HepG2 (cell line): ENCODE results near the gene RGL3. TPM values are rescaled to one million over a fixed set of nuclear protein-coding genes. Genes with fewer than 3 reads are reported as not detected.

ENCODE experiments used
- ATAC-seq: fragments of 200-7000 bp; cut with Tn5 transposase; 3 replicates; pipeline ENCODE4 v1.9.1; 2020; ENCODE audit warnings: mild to moderate bottlenecking, moderate library complexity
- BruUV-seq: library from RNA; stranded (reverse); fragments of 400-500 nt; replicated peaks from 2 replicates; lab custom pipeline; 2021; lab: Mats Ljungman, UMichigan
- CTCF ChIA-PET: fragments of 300-600 bp; formaldehyde crosslinking; extraction: SDS; loops from one replicate; lab custom pipeline; 2021; ENCODE audit warnings: low total read pairs, inconsistent platforms, low intra/inter-chr PET ratio; lab: Yijun Ruan, JAX
- POLR2A ChIA-PET: fragments of 350-600 bp; sonication (Branson Sonifier 250); formaldehyde crosslinking; loops from one replicate; lab custom pipeline; 2020; ENCODE audit warnings: antibody characterized with exemption, inconsistent platforms; lab: Yijun Ruan, JAX
- DNase-seq: peaks from one replicate; pipeline ENCODE4 v3.0.0-alpha.2; 2015; ENCODE audit warnings: low spot score
- FAIRE-seq: peaks from 3 replicates; lab custom pipeline; 2011; peaks lifted over from hg19 to GRCh38; lab: Jason Lieb, UNC
- H2AFZ ChIP-seq: one replicate; pipeline ENCODE4 v1.6.1; 2011; ENCODE audit warnings: low read length, inconsistent platforms
- H3K27ac ChIP-seq: fragments of 300-600 bp; 3 replicates; pipeline ENCODE4 v1.8.0; 2011; ENCODE audit warnings: mixed run types, mild to moderate bottlenecking, mixed read lengths, low read length, inconsistent platforms; ENCODE audit not compliant: insufficient read depth; ENCODE audit errors: extremely low read length
- H3K27me3 ChIP-seq, 2 experiments: fragments of 200-600 bp in 1 of 2; 2 replicates in 1 of 2; 3 replicates in 1 of 2; pipeline versions ENCODE4 v1.6.0 to v1.8.0; 2011; ENCODE audit warnings: low read length in 2 of 2, mild to moderate bottlenecking in 2 of 2, moderate library complexity in 2 of 2, inconsistent platforms in 1 of 2; ENCODE audit not compliant: insufficient read depth in 2 of 2, control insufficient read depth in 1 of 2
- H3K36me3 ChIP-seq, 2 experiments: fragments of 200-600 bp in 1 of 2; replicated peaks in 1 of 2; 2 replicates in 1 of 2; 3 replicates in 1 of 2; pipeline versions ENCODE4 v1.5.1 to v1.8.0; 2011; ENCODE audit warnings: low read length in 2 of 2, inconsistent platforms in 1 of 2; ENCODE audit not compliant: insufficient read depth in 2 of 2, control insufficient read depth in 1 of 2
- H3K4me1 ChIP-seq: 2 replicates; pipeline ENCODE4 v1.5.1; 2012; ENCODE audit warnings: low read length, inconsistent platforms; ENCODE audit not compliant: insufficient read depth
- H3K4me2 ChIP-seq: 2 replicates; pipeline ENCODE4 v1.6.0; 2011; ENCODE audit warnings: low read depth, low read length, inconsistent platforms
- H3K4me3 ChIP-seq, 3 experiments: fragments of 200-600 bp in 1 of 3; sonication (generic), shearing (Covaris generic) in 1 of 3; replicated peaks in 1 of 3; 2 replicates each; pipeline ENCODE4 v1.5.1; 2011 to 2016; ENCODE audit warnings: low read length in 3 of 3, inconsistent platforms in 2 of 3, low read depth in 2 of 3, mild to moderate bottlenecking in 2 of 3, control low read depth in 1 of 3, mixed read lengths in 1 of 3; ENCODE audit not compliant: insufficient read depth in 1 of 3
- H3K79me2 ChIP-seq: one replicate; pipeline ENCODE4 v1.6.1; 2011; ENCODE audit warnings: low read length, inconsistent platforms; ENCODE audit not compliant: insufficient read depth
- H3K9ac ChIP-seq: 2 replicates; pipeline ENCODE4 v1.6.0; 2011; ENCODE audit warnings: mild to moderate bottlenecking, low read depth, low read length, inconsistent platforms; ENCODE audit not compliant: insufficient read depth
- H3K9me3 ChIP-seq: 2 replicates; pipeline ENCODE4 v1.5.1; 2012; ENCODE audit warnings: mild to moderate bottlenecking, low read length
- H4K20me1 ChIP-seq: 2 replicates; pipeline ENCODE4 v1.6.0; 2011; ENCODE audit warnings: inconsistent platforms, mild to moderate bottlenecking, low read length, moderate library complexity; ENCODE audit not compliant: insufficient read depth
- ARNT ChIP-seq: fragments of 450-650 bp; IDR thresholded peaks from 2 replicates; pipeline ENCODE4 v1.6.1; 2017
- DMAP1 ChIP-seq: IDR thresholded peaks from 2 replicates; pipeline ENCODE4 v1.6.1; 2016
- FOXK1 ChIP-seq: sonication (generic); formaldehyde crosslinking; IDR thresholded peaks from 2 replicates; pipeline ENCODE4 v1.4.0; 2020; ENCODE audit warnings: low read depth, missing genetic modification reagents, borderline replicate concordance
- FOXP4 ChIP-seq: sonication (generic); formaldehyde crosslinking; IDR thresholded peaks from 2 replicates; pipeline ENCODE4 v1.4.0; 2020; ENCODE audit warnings: missing genetic modification reagents
- NRL ChIP-seq: sonication (generic); formaldehyde crosslinking; IDR thresholded peaks from 2 replicates; pipeline ENCODE4 v1.5.0; 2020; ENCODE audit warnings: missing genetic modification reagents, mild to moderate bottlenecking, moderate library complexity, borderline replicate concordance
- PHF20 ChIP-seq: sonication (generic); formaldehyde crosslinking; IDR thresholded peaks from 2 replicates; pipeline ENCODE4 v1.5.0; 2020; ENCODE audit warnings: mild to moderate bottlenecking, missing genetic modification reagents
- SAP130 ChIP-seq: IDR thresholded peaks from 2 replicates; pipeline ENCODE4 v1.6.1; 2016; ENCODE audit warnings: low read depth
- ZBTB43 ChIP-seq: sonication (generic); formaldehyde crosslinking; conservative IDR thresholded peaks from 2 replicates; pipeline ENCODE4 v1.4.0; 2020; ENCODE audit warnings: missing genetic modification reagents
- ZNF121 ChIP-seq: sonication (generic); formaldehyde crosslinking; IDR thresholded peaks from 2 replicates; pipeline ENCODE4 v1.5.0; 2020; ENCODE audit warnings: mild to moderate bottlenecking, missing genetic modification reagents
- ZNF512B ChIP-seq: sonication (generic); formaldehyde crosslinking; IDR thresholded peaks from 2 replicates; pipeline ENCODE4 v1.5.1; 2020; ENCODE audit warnings: missing genetic modification reagents, mild to moderate bottlenecking, borderline replicate concordance
- ZNF710 ChIP-seq: sonication (generic); formaldehyde crosslinking; IDR thresholded peaks from 2 replicates; pipeline ENCODE4 v1.5.0; 2020; ENCODE audit warnings: mild to moderate bottlenecking, missing genetic modification reagents, borderline replicate concordance
- ZUFSP ChIP-seq: sonication (generic); formaldehyde crosslinking; IDR thresholded peaks from 2 replicates; pipeline ENCODE4 v1.9.0; 2021; ENCODE audit warnings: missing genetic modification reagents, mild to moderate bottlenecking, borderline replicate concordance
- WGBS: methylation state at CpG from one replicate; pipeline ENCODE4 v1.1.6; 2017; ENCODE audit warnings: low lambda C conversion rate; 5-methylcytosine and 5-hydroxymethylcytosine counted together
- in situ Hi-C: cut with HindIII; loops from 2 replicates; pipeline ENCODE4 v1.10.0; 2017; ENCODE audit warnings: low pct_unique_long_range_greater_than_20kb; ENCODE audit not compliant: extremely low pct_ligation_motif_present
- intact Hi-C: fragments of 100-400 bp; cut with micrococcal nuclease; formaldehyde crosslinking; loops from one replicate; pipeline ENCODE4 v1.10.0; 2022; ENCODE audit not compliant: unreplicated experiment
- polyA plus RNA-seq, 8 experiments: library from polyadenylated mRNA; depleted of rRNA in 3 of 8; stranded (reverse) in 7 of 8; unstranded in 1 of 8; fragments of >200 nt; fragmentation: Illumina TruSeq in 4 of 8; extraction: Trizol in 4 of 8; gene quantifications; 2 replicates each; pipeline versions ENCODE4 v1.2.1 to v1.2.3, GENCODE V29; 2011 to 2016; ENCODE audit warnings: low read depth in 4 of 8, missing spikeins in 1 of 8, mixed read lengths in 1 of 8; ENCODE audit not compliant: insufficient read depth in 1 of 8
- total RNA-seq, 5 experiments: library from RNA; depleted of rRNA; stranded (reverse); fragments of >200 nt; fragmentation: Illumina TruSeq; extraction: Trizol; gene quantifications; 2 replicates each; pipeline ENCODE4 v1.2.3, GENCODE V29; 2016; ENCODE audit warnings: low read depth in 1 of 5

RGL3 gene
- total and polyA plus RNA-seq, 2 of the 13 experiments (the other 11 are each of a cell fraction or from before 2014, with no cell fraction given), result 4.2 to 7.6 TPM

GRCh38 chr19:11463391-11463790 is 44.3 kb upstream of the RGL3 start (continued):
- TF ChIP-seq ZNF512B (no peak), SAP130 (CRISPR knock-in tag) (peak; percentile 38; the same call in 1 of the 2 replicates), ZUFSP (CRISPR knock-in tag) (no peak), PHF20 (no peak)

- no TSS peak for BruUV-seq
- POLR2A ChIA-PET, result no interaction called here
- TF ChIP-seq ARNT (no peak), NRL (no peak), DMAP1 (CRISPR knock-in tag) (no peak), ZNF121 (CRISPR knock-in tag) (peak; percentile 58; the same call in 1 of the 2 replicates), ZBTB43 (no peak), FOXK1 (CRISPR knock-in tag) (no peak), ZNF710 (CRISPR knock-in tag) (no peak), FOXP4 (CRISPR knock-in tag) (no peak)
Measured at GRCh38 chr19:11461453-11461852, 42.3 kb upstream of the RGL3 start.

More at GRCh38 chr19:11461453-11461852, 42.3 kb upstream of the RGL3 start:
- Histone ChIP-seq H3K4me1 (no peaks in the 10 kb centered on the region), H3K9me3 (no peaks in the 10 kb centered on the region), H3K4me3 (no peak overlapping the region), H3K79me2 (no peaks in the 10 kb centered on the region), H3K36me3 (no peaks in the 10 kb centered on the region), H3K27me3 (peaks cover 1 to 10% of the 10 kb centered on the region in 2 experiments; a peak in 1 of 5 replicates), H3K9ac (no peak overlapping the region), H3K4me2 (no peak overlapping the region), H4K20me1 (no peaks in the 10 kb centered on the region), H3K27ac (no peak overlapping the region), H2AFZ (no peak overlapping the region)
- intact Hi-C loops, result no loop called here
- WGBS, result 3% methylated on average over 2 of the region's 2 CpGs
- ATAC-seq (no peak), FAIRE-seq (no peak), DNase-seq (no peak)
- in situ Hi-C loops, result no loop called here
- CTCF ChIA-PET, result no interaction called here
